Suppressor macrophage (primary cell): ENCODE data around the gene PEX11G.
"Not testable (repeated sequence)": the region's sequence is repeated elsewhere in the genome, so short reads cannot be mapped to it uniquely, and the experiment has no call there.

Source experiments
- DNase-seq, 4 experiments: peaks; one replicate each; pipeline ENCODE4 v3.0.0-alpha.2; 2020 to 2022

PEX11G gene

GRCh38 chr19:7433456-7433855, 55.4 kb downstream of the PEX11G start:
- not testable (repeated sequence) for DNase-seq

GRCh38 chr19:7429638-7430282, 59.1 kb downstream of the PEX11G start:
- DNase-seq = no peak

DNA sequence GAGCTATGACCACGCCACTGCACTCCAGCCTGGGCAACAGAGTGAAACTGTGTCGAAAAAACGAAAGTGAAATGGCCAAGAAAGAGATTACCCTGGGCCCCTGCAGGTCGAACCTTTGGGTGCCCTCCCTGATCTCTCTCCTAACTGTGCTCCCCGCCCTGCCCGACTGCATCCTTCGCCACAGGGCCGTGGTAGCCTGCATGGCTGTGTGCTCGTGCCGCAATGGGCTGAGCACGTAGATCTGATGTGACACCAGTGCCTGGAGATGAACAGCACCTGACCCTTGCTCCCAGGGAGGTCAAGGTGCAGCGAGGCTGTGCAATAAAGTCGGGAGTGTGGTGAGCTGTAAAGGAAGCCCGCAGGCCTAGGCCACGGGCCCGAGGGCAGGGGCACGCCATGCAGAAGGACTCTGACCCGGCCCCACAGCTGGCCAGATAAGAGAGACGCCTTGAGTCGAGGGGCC, 60.2 kb downstream of the PEX11G start:
- no peak for DNase-seq

GRCh38 chr19:7427944-7428343, 60.9 kb downstream of the PEX11G start:
- no peak for DNase-seq

GRCh38 chr19:7426986-7427385, 61.8 kb downstream of the PEX11G start:
- DNase-seq = no peak
